ENCODE measurements around the gene PHLPP1.
"Not testable (repeated sequence)": the region's sequence is repeated elsewhere in the genome, so short reads cannot be mapped to it uniquely, and the experiment has no call there.

The PHLPP1 gene

GRCh38 chr18:62809445-62809844, 94.1 kb downstream of the PHLPP1 start:
- not testable (repeated sequence) for ATAC-seq, DNase-seq

- DNase-seq (no peak), ATAC-seq (no peak)
Measured at GRCh38 chr18:62809900-62810299, 94.6 kb downstream of the PHLPP1 start.

GRCh38 chr18:62810682-62811081, 95.3 kb downstream of the PHLPP1 start:
- no peak for DNase-seq
- no peak for ATAC-seq

- ATAC-seq (no peak), DNase-seq (no peak)
Measured at GRCh38 chr18:62811674-62812073, 96.3 kb downstream of the PHLPP1 start.

- ATAC-seq (no peak), DNase-seq (no peak)
Measured at GRCh38 chr18:62812242-62812641, 96.9 kb downstream of the PHLPP1 start.

- DNase-seq (no peak), ATAC-seq (no peak)
Measured at GRCh38 chr18:62812876-62813275, 97.5 kb downstream of the PHLPP1 start.

GRCh38 chr18:62814132-62814759, 98.9 kb downstream of the PHLPP1 start:
- no peak for ATAC-seq
- DNase-seq: no peak

- no peak for ATAC-seq
- no peak for DNase-seq
Measured at GRCh38 chr18:62825382-62825781, 110.0 kb downstream of the PHLPP1 start.

- DNase-seq: no peak
- ATAC-seq: no peak
Measured at GRCh38 chr18:62827397-62827796, 112.1 kb downstream of the PHLPP1 start.

- ATAC-seq (peak; percentile 52), DNase-seq (no peak)
Measured at GRCh38 chr18:62828091-62828640, 112.8 kb downstream of the PHLPP1 start.

- no peak for ATAC-seq
- DNase-seq: no peak
Measured at GRCh38 chr18:62828852-62829251, 113.5 kb downstream of the PHLPP1 start.

- DNase-seq: no peak
- ATAC-seq: no peak
Measured at GRCh38 chr18:62829936-62830335, 114.6 kb downstream of the PHLPP1 start.

- DNase-seq (no peak), ATAC-seq (no peak)
Measured at GRCh38 chr18:62832282-62832681, 116.9 kb downstream of the PHLPP1 start.

GRCh38 chr18:62833494-62833893, 118.2 kb downstream of the PHLPP1 start:
- ATAC-seq: no peak
- DNase-seq: no peak

- ATAC-seq (no peak), DNase-seq (no peak)
Measured at GRCh38 chr18:62834715-62835114, 119.4 kb downstream of the PHLPP1 start.

GRCh38 chr18:62837011-62837410, 121.7 kb downstream of the PHLPP1 start:
- no peak for DNase-seq
- ATAC-seq: no peak

GRCh38 chr18:62838475-62839098, 123.2 kb downstream of the PHLPP1 start:
- no peak for DNase-seq
- ATAC-seq: peak; percentile 43

GRCh38 chr18:62839874-62840713, 124.8 kb downstream of the PHLPP1 start:
- ATAC-seq (no peak), DNase-seq (no peak)

- ATAC-seq (no peak), DNase-seq (no peak)
Measured at GRCh38 chr18:62841405-62841804, 126.1 kb downstream of the PHLPP1 start.

GRCh38 chr18:62842898-62843297, 127.6 kb downstream of the PHLPP1 start:
- DNase-seq (no peak), ATAC-seq (no peak)

GRCh38 chr18:62844850-62845643, 129.7 kb downstream of the PHLPP1 start:
- DNase-seq (peak; percentile 5), ATAC-seq (peak; percentile 87)

- DNase-seq: no peak
- no peak for ATAC-seq
Measured at GRCh38 chr18:62846313-62846712, 131.0 kb downstream of the PHLPP1 start.
